ENCODE measurements around the gene SLC24A5. TPM values are rescaled to one million over a fixed set of nuclear protein-coding genes. Genes with fewer than 3 reads are reported as not detected.

Gene SLC24A5
- total and polyA plus RNA-seq, 2 experiments from 2014 or later, result not detected

GRCh38 chr15:48096813-48097212 lies 24.0 kb upstream of the SLC24A5 start:
- no peak overlapping the region for H2AFZ ChIP-seq
- no peak for DNase-seq (ENCODE audit: low spot score)

GRCh38 chr15:48097264-48097663 lies 23.5 kb upstream of the SLC24A5 start:
- H3K4me3 ChIP-seq, result no peak overlapping the region
- H3K27me3 ChIP-seq, result no peaks in the 10 kb centered on the region
- no peaks in the 10 kb centered on the region for H3K4me1 ChIP-seq (ENCODE audit: insufficient read depth)
- no peak overlapping the region for H2AFZ ChIP-seq
- H3K9me3 ChIP-seq (ENCODE audit: low read depth), result no peaks in the 10 kb centered on the region
- no peaks in the 10 kb centered on the region for H3K79me2 ChIP-seq
- 93% methylated on average over 2 of the region's 2 CpGs for WGBS (ENCODE audit: low lambda C conversion rate, missing lambda C conversion rate)
- H3K27ac ChIP-seq, result no peak overlapping the region
- TF ChIP-seq EZH2phosphoT487 (IDR thresholded peaks at IDR 0.05; ENCODE audit: low read depth, severe bottlenecking, unreplicated experiment), result no peak
- TF ChIP-seq EZH2 (IDR thresholded peaks at IDR 0.05; ENCODE audit: borderline replicate concordance), result no peak
- TF ChIP-seq CTCF (IDR thresholded peaks at IDR 0.05; ENCODE audit: poor library complexity), result no peak
- no peaks in the 10 kb centered on the region for H4K20me1 ChIP-seq (ENCODE audit: insufficient read depth, poor library complexity, severe bottlenecking)
- no peak overlapping the region for H3K4me2 ChIP-seq
- no peaks in the 10 kb centered on the region for H3K9me2 ChIP-seq (replicated peaks; ENCODE audit: insufficient read depth)
- H3K36me3 ChIP-seq (replicated peaks; ENCODE audit: insufficient read depth, low read depth), result no peaks in the 10 kb centered on the region
- DNase-seq (ENCODE audit: low spot score), result no peak

More at GRCh38 chr15:48096813-48097212, 24.0 kb upstream of the SLC24A5 start:
- no peaks in the 10 kb centered on the region for H4K20me1 ChIP-seq (ENCODE audit: insufficient read depth, poor library complexity, severe bottlenecking)
- no peaks in the 10 kb centered on the region for H3K79me2 ChIP-seq
- WGBS (ENCODE audit: low lambda C conversion rate, missing lambda C conversion rate), result 75% methylated on average over 2 of the region's 2 CpGs
- no peak overlapping the region for H3K4me3 ChIP-seq
- H3K27ac ChIP-seq, result no peak overlapping the region
- no peaks in the 10 kb centered on the region for H3K4me1 ChIP-seq (ENCODE audit: insufficient read depth)
- no peaks in the 10 kb centered on the region for H3K9me2 ChIP-seq (replicated peaks; ENCODE audit: insufficient read depth)
- H3K27me3 ChIP-seq, result no peaks in the 10 kb centered on the region
- TF ChIP-seq EZH2phosphoT487 (IDR thresholded peaks at IDR 0.05; ENCODE audit: low read depth, severe bottlenecking, unreplicated experiment) (no peak), CTCF (IDR thresholded peaks at IDR 0.05; ENCODE audit: poor library complexity) (no peak), EZH2 (IDR thresholded peaks at IDR 0.05; ENCODE audit: borderline replicate concordance) (no peak)
- no peak overlapping the region for H3K4me2 ChIP-seq
- H3K9me3 ChIP-seq (ENCODE audit: low read depth), result no peaks in the 10 kb centered on the region
- no peaks in the 10 kb centered on the region for H3K36me3 ChIP-seq (replicated peaks; ENCODE audit: insufficient read depth, low read depth)

GRCh38 chr15:48101376-48101961 lies 19.3 kb upstream of the SLC24A5 start:
- H3K4me3 ChIP-seq, result no peak overlapping the region
- no peaks in the 10 kb centered on the region for H3K79me2 ChIP-seq
- no peaks in the 10 kb centered on the region for H3K4me1 ChIP-seq (ENCODE audit: insufficient read depth)
- peaks cover under 1% of the 10 kb centered on the region for H3K27me3 ChIP-seq
- H4K20me1 ChIP-seq (ENCODE audit: insufficient read depth, poor library complexity, severe bottlenecking), result no peaks in the 10 kb centered on the region
- H3K9me2 ChIP-seq (replicated peaks; ENCODE audit: insufficient read depth), result no peaks in the 10 kb centered on the region
- TF ChIP-seq CTCF (IDR thresholded peaks at IDR 0.05; ENCODE audit: poor library complexity), result no peak
- TF ChIP-seq EZH2 (IDR thresholded peaks at IDR 0.05; ENCODE audit: borderline replicate concordance), result no peak
- no peak for TF ChIP-seq EZH2phosphoT487 (IDR thresholded peaks at IDR 0.05; ENCODE audit: low read depth, severe bottlenecking, unreplicated experiment)
- WGBS (ENCODE audit: low lambda C conversion rate, missing lambda C conversion rate), result 50% methylated on average over 6 of the region's 6 CpGs
- H2AFZ ChIP-seq, result no peak overlapping the region
- peak overlapping the region; percentile 24 for H3K4me2 ChIP-seq
- no peaks in the 10 kb centered on the region for H3K9me3 ChIP-seq (ENCODE audit: low read depth)
- H3K36me3 ChIP-seq (replicated peaks; ENCODE audit: insufficient read depth, low read depth), result no peaks in the 10 kb centered on the region
- no peak overlapping the region for H3K27ac ChIP-seq
- DNase-seq (ENCODE audit: low spot score), result no peak

Data from hepatocyte (in vitro differentiated cells).